Bronchial epithelial cell (primary cell): Measurements from ENCODE around the gene ATXN10. TPM values are rescaled to one million over a fixed set of nuclear protein-coding genes. Genes with fewer than 3 reads are reported as not detected.
A peak's percentile ranks its signal among the peaks of the same experiment; 100 is the strongest.

ENCODE experiments used
- DNase-seq: peaks from one replicate; pipeline ENCODE4 v3.0.0-alpha.2; 2010; ENCODE audit warnings: low read depth
- FAIRE-seq: peaks from 2 replicates; lab custom pipeline; 2011; peaks lifted over from hg19 to GRCh38; lab: Jason Lieb, UNC
- H3K27me3 ChIP-seq: 2 replicates; pipeline ENCODE4 v1.5.1; 2011; ENCODE audit warnings: low read length; ENCODE audit not compliant: control insufficient read depth, insufficient read depth
- H3K36me3 ChIP-seq: 2 replicates; pipeline ENCODE4 v1.5.1; 2011; ENCODE audit warnings: low read length; ENCODE audit not compliant: control insufficient read depth, insufficient read depth
- H3K4me3 ChIP-seq: 2 replicates; pipeline ENCODE4 v1.5.1; 2011; ENCODE audit warnings: mild to moderate bottlenecking, low read depth, low read length, control low read depth
- CTCF ChIP-seq: IDR thresholded peaks from 2 replicates; pipeline ENCODE4 v1.5.1; 2011; ENCODE audit warnings: mild to moderate bottlenecking, moderate library complexity, low read length, control low read depth, inconsistent platforms; ENCODE audit not compliant: insufficient read depth, severe bottlenecking
- total RNA-seq: library from RNA; depleted of rRNA; stranded (reverse); fragments of >200 nt; gene quantifications from 2 replicates; pipeline ENCODE4 v1.2.1, GENCODE V29; 2014

ATXN10 gene
- total RNA-seq, 1 donor from 2014 or later, result 81.9 TPM

DNA sequence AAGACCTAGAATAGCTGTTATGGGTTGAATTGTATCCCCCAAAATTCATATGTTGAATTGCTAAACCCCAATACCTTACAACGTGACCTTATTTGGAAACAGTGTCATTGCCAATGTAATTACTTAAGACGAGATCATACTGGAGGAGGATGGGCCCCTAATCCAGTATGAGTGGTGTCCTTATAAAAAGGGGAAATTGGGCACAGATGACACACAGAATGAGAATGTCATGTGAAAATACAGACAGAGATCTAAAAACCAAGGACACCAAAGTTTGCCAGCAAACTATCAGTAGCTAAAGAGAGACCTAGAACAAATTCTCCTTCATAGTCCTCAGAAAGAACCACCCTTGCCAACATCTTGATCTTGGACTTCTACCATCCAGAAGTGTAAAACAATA lies 127.7 kb downstream of the ATXN10 start:
- no peaks in the 10 kb centered on the region for H3K36me3 ChIP-seq
- no peak for DNase-seq

GRCh38 chr22:45802054-45802453 lies 130.4 kb downstream of the ATXN10 start:
- H3K4me3 ChIP-seq, result no peak overlapping the region
- no peaks in the 10 kb centered on the region for H3K27me3 ChIP-seq
- no peaks in the 10 kb centered on the region for H3K36me3 ChIP-seq
- peak; percentile 55 for DNase-seq
- FAIRE-seq, result no peak
- no peak for TF ChIP-seq CTCF

More for the DNA sequence above, 127.7 kb downstream of the ATXN10 start:
- TF ChIP-seq CTCF, result no peak
- Histone ChIP-seq H3K4me3 (no peak overlapping the region), H3K27me3 (no peaks in the 10 kb centered on the region)
- no peak for FAIRE-seq

DNA sequence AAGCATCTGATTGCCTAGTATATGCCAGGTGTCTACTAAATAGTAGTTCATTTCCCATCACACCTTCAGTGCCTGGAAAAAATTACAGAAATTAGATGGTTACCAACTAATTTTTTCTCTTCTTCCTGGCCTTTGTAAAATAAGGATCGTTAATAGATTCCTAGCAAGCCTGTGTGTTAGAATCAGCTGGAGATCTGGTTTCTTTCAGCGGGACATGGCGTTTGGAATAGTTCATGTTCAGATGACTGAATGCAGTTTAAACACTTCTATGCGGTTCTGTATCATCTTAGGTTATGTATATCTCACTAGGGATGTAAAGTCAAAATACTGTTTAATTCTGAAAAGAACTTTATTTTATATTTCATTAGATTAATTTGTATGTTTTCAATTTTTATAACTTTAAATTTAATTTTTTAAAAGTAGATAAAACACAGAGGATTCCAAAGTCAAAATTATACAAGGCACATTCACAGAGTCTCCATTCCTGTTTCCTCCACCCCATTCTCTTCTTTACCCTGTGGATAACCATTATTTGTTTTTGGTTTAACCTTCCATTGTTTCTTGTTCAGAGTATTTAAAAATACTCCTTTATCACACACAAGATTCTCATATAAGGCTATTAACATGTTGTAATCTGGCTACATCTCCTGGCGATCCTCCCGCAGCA lies 132.8 kb downstream of the ATXN10 start:
- no peaks in the 10 kb centered on the region for H3K27me3 ChIP-seq

DNA sequence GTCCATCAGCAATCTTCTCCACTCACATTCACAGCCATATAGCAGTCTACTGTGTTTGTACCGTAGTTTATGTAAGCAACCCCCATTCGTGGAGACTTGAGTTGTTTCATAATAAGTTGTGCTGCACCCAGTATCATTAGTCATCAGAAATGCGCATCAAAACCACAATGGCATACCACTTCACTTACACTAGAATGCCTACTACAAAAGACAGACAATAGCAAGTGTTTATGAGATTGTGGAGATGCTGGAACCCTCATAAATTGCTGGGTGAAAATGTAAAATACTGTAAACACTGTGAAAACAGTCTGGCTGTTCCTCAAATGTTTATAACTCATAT lies 133.3 kb downstream of the ATXN10 start:
- TF ChIP-seq CTCF, result no peak
- DNase-seq (peak; percentile 97), FAIRE-seq (peak; percentile 98)
- H3K36me3 ChIP-seq, result peaks cover 6% of the 10 kb centered on the region
- H3K4me3 ChIP-seq, result no peak overlapping the region
- H3K27me3 ChIP-seq, result no peaks in the 10 kb centered on the region

More for the DNA sequence above, 132.8 kb downstream of the ATXN10 start:
- H3K4me3 ChIP-seq, result no peak overlapping the region
- TF ChIP-seq CTCF, result no peak
- DNase-seq (no peak), FAIRE-seq (no peak)
- H3K36me3 ChIP-seq, result peaks cover 6% of the 10 kb centered on the region

- DNase-seq, result peak; percentile 57
- FAIRE-seq, result no peak
- no peak for TF ChIP-seq CTCF
- Histone ChIP-seq H3K36me3 (peaks cover 6% of the 10 kb centered on the region), H3K27me3 (no peaks in the 10 kb centered on the region), H3K4me3 (no peak overlapping the region)
Measured at GRCh38 chr22:45805413-45805812, 133.8 kb downstream of the ATXN10 start.
